ENCODE measurements around the gene PCK1. TPM values are rescaled to one million over a fixed set of nuclear protein-coding genes. Genes with fewer than 3 reads are reported as not detected.

Gene PCK1
- total RNA-seq, 1 experiment from 2014 or later: not detected

- peaks cover 56% of the 10 kb centered on the region for H3K27me3 ChIP-seq (replicated peaks)
- no peaks in the 10 kb centered on the region for H3K36me3 ChIP-seq
- H3K27ac ChIP-seq: no peak overlapping the region
- DNase-seq (ENCODE audit: low read depth in 1 of 2, low spot score in 2 of 2): no peak
- no peaks in the 10 kb centered on the region for H3K4me1 ChIP-seq (replicated peaks)
- H3K9me3 ChIP-seq (replicated peaks): no peaks in the 10 kb centered on the region
- H3K4me3 ChIP-seq: no peak overlapping the region
Measured at GRCh38 chr20:57559658-57560553, 1.0 kb upstream of the PCK1 start.

- Histone ChIP-seq H3K36me3 (no peaks in the 10 kb centered on the region), H3K4me1 (replicated peaks) (no peaks in the 10 kb centered on the region), H3K27me3 (replicated peaks) (peaks cover 50% of the 10 kb centered on the region), H3K9me3 (replicated peaks) (no peaks in the 10 kb centered on the region), H3K27ac (no peak overlapping the region), H3K4me3 (no peak overlapping the region)
- no peak for DNase-seq (ENCODE audit: low read depth in 1 of 2, low spot score in 2 of 2)
Measured at GRCh38 chr20:57561356-57562279, 708 bp downstream of the PCK1 start.

GRCh38 chr20:57562541-57563465, 1.9 kb downstream of the PCK1 start:
- peaks cover 42% of the 10 kb centered on the region for H3K27me3 ChIP-seq (replicated peaks)
- H3K4me1 ChIP-seq (replicated peaks): no peaks in the 10 kb centered on the region
- DNase-seq (ENCODE audit: low read depth in 1 of 2, low spot score in 2 of 2): no peak
- H3K27ac ChIP-seq: no peak overlapping the region
- H3K9me3 ChIP-seq (replicated peaks): no peaks in the 10 kb centered on the region
- no peak overlapping the region for H3K4me3 ChIP-seq
- H3K36me3 ChIP-seq: no peaks in the 10 kb centered on the region

GRCh38 chr20:57563522-57563921, 2.6 kb downstream of the PCK1 start:
- H3K27ac ChIP-seq: no peak overlapping the region
- H3K36me3 ChIP-seq: no peaks in the 10 kb centered on the region
- DNase-seq (ENCODE audit: low read depth in 1 of 2, low spot score in 2 of 2): no peak
- H3K27me3 ChIP-seq (replicated peaks): peaks cover 35% of the 10 kb centered on the region
- no peak overlapping the region for H3K4me3 ChIP-seq
- H3K4me1 ChIP-seq (replicated peaks): no peaks in the 10 kb centered on the region
- no peaks in the 10 kb centered on the region for H3K9me3 ChIP-seq (replicated peaks)

- DNase-seq (ENCODE audit: low read depth in 1 of 2, low spot score in 2 of 2): no peak
- Histone ChIP-seq H3K27ac (no peak overlapping the region), H3K9me3 (replicated peaks) (no peaks in the 10 kb centered on the region), H3K4me1 (replicated peaks) (no peaks in the 10 kb centered on the region), H3K27me3 (replicated peaks) (peaks cover 27% of the 10 kb centered on the region), H3K4me3 (no peak overlapping the region), H3K36me3 (no peaks in the 10 kb centered on the region)
Measured at GRCh38 chr20:57564180-57564802, 3.4 kb downstream of the PCK1 start.

GRCh38 chr20:57564951-57565642, 4.2 kb downstream of the PCK1 start:
- Histone ChIP-seq H3K9me3 (replicated peaks) (no peaks in the 10 kb centered on the region), H3K27me3 (replicated peaks) (peaks cover 22% of the 10 kb centered on the region), H3K4me1 (replicated peaks) (no peaks in the 10 kb centered on the region), H3K4me3 (no peak overlapping the region), H3K27ac (no peak overlapping the region), H3K36me3 (no peaks in the 10 kb centered on the region)
- DNase-seq (ENCODE audit: low read depth in 1 of 2, low spot score in 2 of 2): no peak

GRCh38 chr20:57566399-57566798, 5.5 kb downstream of the PCK1 start:
- H3K27ac ChIP-seq: no peak overlapping the region
- H3K4me1 ChIP-seq (replicated peaks): no peaks in the 10 kb centered on the region
- no peaks in the 10 kb centered on the region for H3K9me3 ChIP-seq (replicated peaks)
- H3K27me3 ChIP-seq (replicated peaks): peaks cover 20% of the 10 kb centered on the region
- no peak overlapping the region for H3K4me3 ChIP-seq
- no peak for DNase-seq (ENCODE audit: low read depth in 1 of 2, low spot score in 2 of 2)
- no peaks in the 10 kb centered on the region for H3K36me3 ChIP-seq

GRCh38 chr20:57566803-57567459, 6.0 kb downstream of the PCK1 start:
- no peaks in the 10 kb centered on the region for H3K4me1 ChIP-seq (replicated peaks)
- no peak for DNase-seq (ENCODE audit: low read depth in 1 of 2, low spot score in 2 of 2)
- H3K4me3 ChIP-seq: no peak overlapping the region
- H3K36me3 ChIP-seq: no peaks in the 10 kb centered on the region
- peaks cover 20% of the 10 kb centered on the region for H3K27me3 ChIP-seq (replicated peaks)
- no peak overlapping the region for H3K27ac ChIP-seq
- H3K9me3 ChIP-seq (replicated peaks): no peaks in the 10 kb centered on the region

GRCh38 chr20:57567471-57568079, 6.7 kb downstream of the PCK1 start:
- Histone ChIP-seq H3K4me3 (no peak overlapping the region), H3K9me3 (replicated peaks) (no peaks in the 10 kb centered on the region), H3K36me3 (no peaks in the 10 kb centered on the region), H3K27me3 (replicated peaks) (peaks cover 20% of the 10 kb centered on the region), H3K27ac (no peak overlapping the region), H3K4me1 (replicated peaks) (no peaks in the 10 kb centered on the region)
- DNase-seq (ENCODE audit: low read depth in 1 of 2, low spot score in 2 of 2): no peak

- H3K27ac ChIP-seq: no peak overlapping the region
- H3K4me3 ChIP-seq: no peak overlapping the region
- peaks cover 20% of the 10 kb centered on the region for H3K27me3 ChIP-seq (replicated peaks)
- H3K9me3 ChIP-seq (replicated peaks): no peaks in the 10 kb centered on the region
- no peaks in the 10 kb centered on the region for H3K4me1 ChIP-seq (replicated peaks)
- H3K36me3 ChIP-seq: no peaks in the 10 kb centered on the region
- no peak for DNase-seq (ENCODE audit: low read depth in 1 of 2, low spot score in 2 of 2)
Measured at GRCh38 chr20:57568088-57568896, 7.4 kb downstream of the PCK1 start.

- no peaks in the 10 kb centered on the region for H3K36me3 ChIP-seq
- DNase-seq (ENCODE audit: low read depth in 1 of 2, low spot score in 2 of 2): no peak
- peaks cover 17% of the 10 kb centered on the region; the same call in 1 of the 2 replicates for H3K27me3 ChIP-seq (replicated peaks)
- H3K4me1 ChIP-seq (replicated peaks): no peaks in the 10 kb centered on the region
- H3K4me3 ChIP-seq: no peak overlapping the region
- H3K9me3 ChIP-seq (replicated peaks): no peaks in the 10 kb centered on the region
- H3K27ac ChIP-seq: no peak overlapping the region
Measured at GRCh38 chr20:57568960-57569359, 8.1 kb downstream of the PCK1 start.
